Measurements from ENCODE around the gene LRRC8A. TPM values are rescaled to one million over a fixed set of nuclear protein-coding genes. Genes with fewer than 3 reads are reported as not detected.

The LRRC8A gene
- total and polyA plus RNA-seq, 2 experiments from 2014 or later: 37.3 to 80.5 TPM

GRCh38 chr9:128928624-128929023 is 46.7 kb downstream of the LRRC8A start:
- Histone ChIP-seq H4K20me1 (replicated peaks; ENCODE audit: insufficient read depth) (no peaks in the 10 kb centered on the region), H3F3A (replicated peaks; ENCODE audit: low read depth) (peaks cover 7% of the 10 kb centered on the region; the same call in 1 of the 2 replicates), H3K79me2 (replicated peaks; ENCODE audit: insufficient read depth) (no peaks in the 10 kb centered on the region), H3K27me3 (ENCODE audit: insufficient read depth) (no peaks in the 10 kb centered on the region), H3K27ac (ENCODE audit: low read depth) (no peak overlapping the region), H3K36me3 (ENCODE audit: insufficient read depth) (no peaks in the 10 kb centered on the region), H3K4me3 (no peak overlapping the region), H3K4me2 (no peak overlapping the region), H2AFZ (no peak overlapping the region; the same call in 1 of the 2 replicates), H3K9me2 (ENCODE audit: insufficient read depth) (no peaks in the 10 kb centered on the region), H3K4me1 (ENCODE audit: insufficient read depth) (peaks cover 4% of the 10 kb centered on the region; the same call in 1 of the 2 replicates)
- Mint-ChIP-seq H3K4me3 (no peak overlapping the region), H3K9me3 (no peaks in the 10 kb centered on the region), H3K27me3 (ENCODE audit: insufficient read depth, low read depth, poor library complexity) (peaks cover 10% of the 10 kb centered on the region), H3K4me1 (peaks cover 5% of the 10 kb centered on the region; the same call in 2 of the 3 replicates), H3K36me3 (ENCODE audit: low read depth) (no peaks in the 10 kb centered on the region), H3K27ac (no peak overlapping the region)
- TF ChIP-seq STAT1 (IDR thresholded peaks at IDR 0.05; ENCODE audit: unreplicated experiment) (no peak), ZNF114 (CRISPR knock-in tag; IDR thresholded peaks at IDR 0.05) (no peak), EZH2phosphoT487 (IDR thresholded peaks at IDR 0.05; ENCODE audit: unreplicated experiment) (no peak), CTCF (conservative IDR thresholded peaks at IDR 0.05; ENCODE audit: low read depth in 2 of 2) (no peak), EZH2 (IDR thresholded peaks at IDR 0.05; ENCODE audit: low read depth, unreplicated experiment) (no peak), ZNF331 (CRISPR knock-in tag; IDR thresholded peaks at IDR 0.05; ENCODE audit: low read depth) (no peak), ETS1 (IDR thresholded peaks at IDR 0.05) (no peak), CREB1 (CRISPR knock-in tag; IDR thresholded peaks at IDR 0.05; ENCODE audit: low read depth) (no peak), NANOG (IDR thresholded peaks at IDR 0.05; ENCODE audit: borderline replicate concordance) (no peak), REST (IDR thresholded peaks at IDR 0.05; ENCODE audit: unreplicated experiment) (no peak), ZNF462 (CRISPR knock-in tag; IDR thresholded peaks at IDR 0.05) (no peak), POLR2AphosphoS5 (IDR thresholded peaks at IDR 0.05; ENCODE audit: low read depth) (no peak), JUNB (IDR thresholded peaks at IDR 0.05; ENCODE audit: unreplicated experiment) (no peak)
- DNase-seq (ENCODE audit: low spot score): no peak
- no peak for ATAC-seq
